C4-2B (cell line): Measurements from ENCODE around the gene DDX1.

Experiments
- ZFX ChIP-seq: fragments of 450-650 bp; IDR thresholded peaks from 2 replicates; pipeline ENCODE4 v1.6.1; 2017
- TF ChIP-seq, protein P1 (sequence below): fragments of 450-650 bp; conservative IDR thresholded peaks from 2 replicates; pipeline ENCODE4 v1.5.1; 2017; ENCODE audit warnings: mild to moderate bottlenecking

DNA sequence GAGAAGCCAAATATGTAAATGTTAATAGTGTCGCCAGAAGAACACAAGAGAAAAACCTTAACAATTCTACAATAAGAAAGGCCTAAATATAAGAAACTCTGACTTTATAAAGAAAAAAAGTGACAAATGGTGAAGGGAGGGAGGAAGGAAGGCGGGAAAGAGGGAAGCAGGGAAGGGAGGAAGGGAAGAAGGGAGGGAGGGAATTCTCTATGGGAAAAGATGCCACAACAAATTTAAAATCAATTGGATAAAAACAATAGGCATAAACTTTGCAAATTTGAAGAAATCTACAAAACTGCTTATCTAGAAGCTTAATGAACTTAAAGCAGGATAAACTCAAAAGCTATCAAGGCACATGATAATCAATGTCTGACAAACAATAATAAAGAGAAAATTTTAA lies 47.4 kb upstream of the DDX1 start:
- TF ChIP-seq, protein P1, sequence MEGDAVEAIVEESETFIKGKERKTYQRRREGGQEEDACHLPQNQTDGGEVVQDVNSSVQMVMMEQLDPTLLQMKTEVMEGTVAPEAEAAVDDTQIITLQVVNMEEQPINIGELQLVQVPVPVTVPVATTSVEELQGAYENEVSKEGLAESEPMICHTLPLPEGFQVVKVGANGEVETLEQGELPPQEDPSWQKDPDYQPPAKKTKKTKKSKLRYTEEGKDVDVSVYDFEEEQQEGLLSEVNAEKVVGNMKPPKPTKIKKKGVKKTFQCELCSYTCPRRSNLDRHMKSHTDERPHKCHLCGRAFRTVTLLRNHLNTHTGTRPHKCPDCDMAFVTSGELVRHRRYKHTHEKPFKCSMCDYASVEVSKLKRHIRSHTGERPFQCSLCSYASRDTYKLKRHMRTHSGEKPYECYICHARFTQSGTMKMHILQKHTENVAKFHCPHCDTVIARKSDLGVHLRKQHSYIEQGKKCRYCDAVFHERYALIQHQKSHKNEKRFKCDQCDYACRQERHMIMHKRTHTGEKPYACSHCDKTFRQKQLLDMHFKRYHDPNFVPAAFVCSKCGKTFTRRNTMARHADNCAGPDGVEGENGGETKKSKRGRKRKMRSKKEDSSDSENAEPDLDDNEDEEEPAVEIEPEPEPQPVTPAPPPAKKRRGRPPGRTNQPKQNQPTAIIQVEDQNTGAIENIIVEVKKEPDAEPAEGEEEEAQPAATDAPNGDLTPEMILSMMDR: no peak
- TF ChIP-seq ZFX: no peak
